ENCODE measurements around the gene GABBR2.
A peak's percentile ranks its signal among the peaks of the same experiment; 100 is the strongest.

Gene GABBR2

DNA sequence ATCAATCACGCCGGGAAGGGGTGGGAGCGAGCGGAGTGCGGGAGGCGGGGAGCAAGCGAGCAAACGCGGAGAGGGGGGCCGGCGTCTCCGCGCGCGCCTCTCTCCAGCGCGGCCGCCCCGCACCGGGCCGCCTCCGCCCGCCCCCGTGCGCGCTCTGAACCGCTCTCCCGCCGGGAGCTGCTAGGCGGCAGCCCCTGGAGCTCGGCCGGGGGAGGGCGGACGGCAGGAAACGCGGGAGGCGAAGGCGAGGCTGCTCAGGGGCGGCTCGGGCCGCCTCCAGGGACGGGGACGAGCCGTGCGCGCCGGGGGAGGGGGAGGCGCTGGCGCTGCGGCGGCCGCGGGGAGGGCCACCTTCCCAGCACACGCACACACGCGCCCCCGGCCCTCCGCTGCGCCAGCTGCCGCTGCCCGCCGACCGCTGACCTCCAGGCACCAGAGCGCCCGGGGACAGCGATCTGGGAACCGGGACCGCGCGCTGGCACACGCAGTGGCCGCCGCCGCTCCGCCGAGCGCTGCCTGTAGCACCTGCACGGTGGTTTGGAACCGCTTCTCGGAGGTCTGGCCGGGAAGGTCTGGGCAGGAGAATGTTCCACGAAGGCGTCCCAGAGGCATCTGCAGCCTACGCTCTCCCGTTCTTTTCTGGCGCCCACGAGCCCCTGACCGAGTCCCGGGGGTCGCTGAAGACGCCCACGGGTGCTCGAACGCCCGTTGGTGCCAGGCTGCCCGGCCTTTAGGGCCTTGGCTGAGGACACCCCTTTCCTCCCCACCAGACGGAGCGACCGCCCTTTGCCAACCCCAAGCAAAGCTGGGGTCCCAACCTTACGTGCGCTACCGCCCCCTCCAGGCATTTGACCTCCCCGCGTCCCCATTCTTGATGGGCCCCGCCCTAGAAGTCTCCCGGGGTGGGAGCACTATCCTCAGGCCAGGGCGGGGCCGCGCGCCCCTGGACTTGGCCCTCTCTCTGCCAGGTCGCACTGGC, at the start of gene GABBR2:
TSS of gene GABBR2 (minus strand) at position 3 of the 979 bp plus-strand sequence. CDS start 198 bp downstream, outside the sequence.
- peak; percentile 84 for DNase-seq

DNA sequence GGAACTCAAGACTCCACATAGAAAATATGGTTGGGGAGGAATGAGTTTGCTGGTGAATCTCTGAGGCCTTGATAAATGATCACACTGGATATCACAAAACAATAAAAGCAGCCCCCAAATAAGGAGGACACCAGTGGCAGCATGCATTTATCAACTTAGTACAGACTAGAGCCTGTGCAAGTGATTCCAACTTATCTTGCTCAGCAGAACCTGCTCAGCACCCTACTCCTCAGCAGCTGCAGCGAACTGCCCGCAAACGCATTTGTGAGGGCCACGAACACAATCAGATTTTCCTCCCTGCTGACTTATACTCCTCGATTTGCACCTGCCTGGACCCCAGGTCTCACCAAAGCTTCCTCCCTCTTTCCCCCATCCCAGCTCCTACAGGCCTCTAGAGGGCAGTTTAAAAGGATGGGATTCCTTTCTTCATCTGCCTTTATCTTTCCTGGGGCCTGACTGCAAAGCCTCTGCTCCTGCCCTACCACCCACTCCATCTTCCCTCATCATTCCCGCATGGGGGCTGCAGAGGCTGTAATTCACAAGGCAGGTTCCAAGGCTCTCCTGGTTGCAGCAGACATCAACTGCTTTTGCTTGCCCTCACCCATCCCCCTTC, 46.4 kb upstream of the GABBR2 start:
- no peak for DNase-seq

DNA sequence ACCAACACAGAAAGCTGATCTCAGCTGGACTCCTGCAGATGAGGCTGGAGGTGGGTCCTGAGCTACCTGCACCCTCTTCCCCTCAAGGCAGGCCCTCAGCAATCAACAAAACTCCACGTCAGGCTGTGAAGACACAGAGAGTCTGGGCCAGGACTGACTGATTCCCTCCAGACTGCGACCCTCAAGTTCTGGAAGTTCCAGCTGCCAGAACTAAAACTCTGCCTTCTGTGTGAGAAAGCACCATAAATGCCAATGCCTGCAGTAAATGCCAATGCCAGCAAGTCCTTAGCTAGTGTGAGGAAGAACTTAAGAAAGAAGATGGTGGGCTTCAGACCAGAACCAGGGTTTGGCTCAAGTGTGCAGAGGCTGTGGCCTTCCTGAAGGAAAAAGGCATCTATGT, 42.5 kb upstream of the GABBR2 start:
- no peak for DNase-seq

DNA sequence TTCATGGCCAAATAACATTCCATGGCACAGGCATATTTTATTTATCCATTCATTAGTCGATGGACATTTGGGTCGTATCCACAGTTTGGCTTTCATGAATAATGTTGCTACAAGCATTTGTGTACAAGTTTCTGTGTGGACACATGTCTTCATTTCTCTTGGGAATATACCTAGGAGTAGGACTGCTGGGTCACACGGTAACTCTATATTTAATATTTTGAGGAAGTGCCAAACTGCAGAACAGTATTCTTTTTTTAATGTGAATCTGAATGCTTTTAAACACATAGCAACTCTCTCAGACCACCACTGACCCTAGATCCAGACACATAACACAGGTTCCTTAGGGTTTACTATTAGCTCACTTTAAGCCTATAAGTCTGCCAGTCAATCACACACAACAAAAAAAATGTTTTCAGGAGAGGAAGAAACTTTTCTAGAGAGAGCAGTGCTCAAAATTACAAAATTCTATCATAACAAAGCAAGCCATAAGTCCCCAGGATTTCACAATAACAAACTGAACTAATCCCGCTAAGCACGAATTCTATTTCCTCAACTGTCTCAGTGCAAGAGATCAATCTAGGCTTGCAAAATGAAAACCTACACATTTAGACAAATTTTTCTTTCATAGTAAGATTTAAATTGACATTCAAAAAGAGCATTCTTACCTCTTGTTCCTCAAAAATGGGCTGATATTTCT, 41.8 kb upstream of the GABBR2 start:
- no peak for DNase-seq

DNA sequence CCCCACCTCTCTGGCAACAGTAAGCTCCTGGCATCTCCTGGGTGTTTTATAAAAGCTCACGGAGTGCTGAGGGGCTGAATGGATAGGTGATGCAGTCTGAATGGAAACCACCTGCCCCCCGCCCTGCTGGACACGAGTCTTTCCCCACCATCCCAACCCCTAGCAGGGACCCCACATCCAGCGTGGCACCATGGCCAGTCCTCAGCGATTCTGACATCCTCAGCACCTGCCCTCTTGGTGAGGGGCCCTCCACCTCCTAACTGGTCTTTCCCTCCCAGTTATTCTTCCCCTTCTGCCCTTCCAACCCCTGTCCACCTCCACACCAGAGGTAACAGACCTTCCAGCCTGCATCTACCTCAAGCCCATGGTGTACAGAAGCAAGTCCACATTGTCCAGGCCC, 38.7 kb upstream of the GABBR2 start:
- no peak for DNase-seq

DNA sequence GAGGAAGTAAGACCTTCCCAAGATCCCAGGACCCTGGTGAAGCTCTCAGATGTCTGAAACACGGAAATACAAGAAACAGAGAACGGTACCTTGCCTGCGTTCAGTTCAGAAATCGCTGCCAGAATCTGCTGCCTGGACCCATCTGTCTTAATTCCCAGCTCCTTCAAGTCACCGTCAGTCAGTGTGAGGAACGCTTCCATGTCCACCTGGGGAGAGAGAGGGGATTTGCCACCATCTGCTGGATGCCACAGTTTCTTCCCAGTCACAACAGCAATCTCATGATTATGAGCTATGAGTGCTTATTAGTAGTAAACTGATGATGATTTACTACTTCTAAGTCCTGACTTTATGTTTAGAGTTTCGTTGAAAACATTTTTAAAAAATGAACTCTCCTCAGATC, 36.7 kb upstream of the GABBR2 start:
- DNase-seq = no peak

DNA sequence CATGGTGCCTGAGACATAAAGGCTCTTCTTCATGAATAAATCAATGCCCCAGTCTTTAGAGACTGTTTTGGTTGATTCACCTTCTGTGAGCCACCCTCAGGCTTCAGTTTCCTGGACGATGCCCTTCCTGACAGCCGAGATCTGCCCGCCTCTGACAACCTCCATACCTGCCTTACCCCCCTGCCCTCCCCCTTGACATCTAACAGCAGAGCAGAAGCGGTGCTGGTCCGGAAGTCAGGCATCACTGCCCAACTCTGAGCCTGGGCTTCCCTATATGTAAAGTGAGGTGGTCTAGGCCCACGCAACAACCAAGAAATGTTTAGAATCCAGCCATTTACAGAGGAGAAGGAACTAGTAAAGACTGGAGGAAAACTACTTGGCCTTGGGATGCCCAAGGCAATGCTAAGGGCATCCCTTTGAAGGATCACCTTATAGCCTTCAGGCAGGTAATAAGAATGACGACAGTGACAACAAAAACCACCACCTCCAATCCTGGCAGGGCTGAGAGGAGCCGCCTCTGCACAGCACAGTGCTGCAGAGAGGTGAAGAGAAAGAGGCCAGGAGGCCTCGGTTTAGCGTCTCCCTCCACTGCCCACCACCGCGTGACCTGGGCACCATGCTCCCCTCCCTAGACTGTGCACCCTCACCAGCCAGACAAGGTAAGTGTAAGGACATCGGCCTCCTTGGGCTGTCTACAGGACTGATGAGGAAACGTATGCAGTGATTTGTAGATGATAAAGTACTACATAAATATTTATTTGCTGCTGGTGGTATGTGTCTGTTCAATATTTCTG, 35.3 kb upstream of the GABBR2 start:
- DNase-seq = no peak

DNA sequence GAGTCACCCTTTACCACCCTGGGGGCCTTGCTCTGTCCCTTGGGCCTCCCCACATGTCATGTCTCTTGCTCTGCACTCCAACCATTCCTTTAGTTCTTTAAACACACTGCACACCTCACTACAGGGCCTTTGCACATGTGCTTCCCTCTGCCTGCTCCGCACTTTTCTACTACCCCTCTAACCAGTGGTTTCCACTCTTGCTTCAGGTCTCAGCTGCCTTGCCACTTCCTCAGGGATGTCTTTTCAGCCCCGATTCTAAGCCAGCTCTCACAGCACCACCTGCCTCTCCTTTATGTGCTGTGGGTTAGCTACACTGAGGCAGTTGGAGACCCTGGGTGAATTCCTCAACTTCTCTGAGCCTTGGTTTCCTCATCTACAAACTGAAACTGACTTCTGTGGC, 34.6 kb upstream of the GABBR2 start:
- no peak for DNase-seq

DNA sequence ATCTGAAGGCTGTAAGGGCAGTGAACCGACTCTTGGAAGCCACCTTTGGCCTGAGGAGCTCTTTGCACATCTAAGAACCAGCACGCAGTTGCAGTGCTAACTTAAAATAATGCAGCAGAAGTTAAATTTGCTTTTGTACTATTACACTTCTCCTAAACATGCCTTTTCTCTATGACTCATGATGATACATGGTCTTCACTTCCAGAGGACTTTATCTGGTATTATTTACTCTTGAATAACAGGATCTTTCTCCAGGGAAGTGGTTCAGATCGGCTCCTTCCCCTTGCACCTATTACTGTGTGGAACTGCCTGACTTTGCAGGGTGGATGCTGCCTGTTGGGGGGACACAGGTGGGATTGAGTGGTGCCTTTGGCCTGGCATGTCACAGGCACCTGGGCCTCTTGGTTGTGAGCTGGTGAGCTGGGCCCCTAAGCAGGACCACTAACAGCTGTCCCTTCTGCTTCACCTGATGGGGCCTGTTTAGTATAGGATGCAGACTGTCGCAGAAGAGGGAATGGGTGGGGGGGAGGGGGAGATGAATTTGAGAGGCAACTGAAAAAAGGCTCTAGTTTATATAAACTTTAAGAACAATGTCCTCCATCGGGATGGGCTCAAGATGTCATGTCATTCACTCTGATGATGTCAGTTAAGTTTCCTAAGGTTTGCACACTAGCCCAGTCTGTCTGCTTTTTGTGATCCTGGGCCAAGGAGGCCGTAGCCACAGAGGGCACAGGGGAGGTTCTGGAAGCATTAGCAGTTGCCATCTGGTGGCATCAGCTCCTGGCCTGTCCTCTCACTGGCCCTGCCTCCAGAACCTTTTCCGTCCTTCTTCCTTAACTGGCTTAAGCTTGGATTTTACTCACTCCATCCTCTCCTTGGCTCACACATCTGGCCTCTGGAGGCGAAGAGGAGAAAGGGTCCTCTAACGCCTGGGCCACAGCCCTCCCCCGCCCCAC, 33.9 kb upstream of the GABBR2 start:
- no peak for DNase-seq

DNA sequence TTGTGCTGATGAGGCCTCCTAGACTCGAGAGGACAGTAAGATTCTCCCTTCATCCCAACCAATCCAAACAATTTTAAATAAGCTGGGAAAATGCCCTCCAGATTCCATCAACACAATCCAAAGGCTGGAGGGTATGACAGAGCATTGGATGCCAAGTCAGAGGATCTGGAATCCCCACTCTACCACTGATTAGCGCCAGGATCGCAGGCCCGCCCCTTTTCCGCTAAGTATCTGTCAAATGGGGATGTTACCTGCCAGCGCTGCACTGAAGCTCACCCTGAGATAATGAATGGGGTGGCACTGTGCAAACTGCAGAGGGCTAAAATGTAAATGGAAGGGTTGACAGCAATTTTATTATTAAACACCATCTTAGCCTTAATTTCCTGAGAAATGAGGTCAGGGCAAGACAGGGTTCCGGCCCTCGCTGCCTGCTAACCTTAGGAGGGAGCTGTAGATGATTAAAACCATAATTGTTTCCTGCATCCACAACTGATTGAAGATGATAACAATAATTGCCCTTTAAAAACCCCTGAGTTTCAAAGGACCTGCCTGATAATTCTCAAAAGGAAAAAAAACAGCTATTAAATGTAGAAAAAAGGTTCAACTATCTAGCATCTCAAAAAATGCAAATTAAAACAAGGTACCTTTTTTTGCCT, 31.6 kb upstream of the GABBR2 start:
- peak; percentile 96 for DNase-seq

DNA sequence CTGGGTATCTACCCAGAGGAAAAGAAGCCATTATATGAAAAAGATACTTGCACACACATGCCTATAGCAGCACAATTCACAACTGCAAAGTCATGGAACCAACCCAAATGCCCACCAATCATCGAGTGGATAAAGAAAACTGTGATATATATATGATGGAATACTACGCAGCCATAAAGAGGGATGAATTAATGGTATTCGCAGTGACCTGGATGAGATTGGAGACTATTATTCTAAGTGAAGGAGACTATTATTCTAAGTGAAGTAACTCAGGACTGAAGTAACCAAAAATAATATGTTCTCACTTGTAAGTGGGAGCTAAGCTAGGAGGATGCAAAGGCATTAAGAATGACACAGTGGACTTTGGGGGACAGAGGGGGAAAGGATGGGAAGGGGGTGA, 30.0 kb upstream of the GABBR2 start:
- DNase-seq = no peak

DNA sequence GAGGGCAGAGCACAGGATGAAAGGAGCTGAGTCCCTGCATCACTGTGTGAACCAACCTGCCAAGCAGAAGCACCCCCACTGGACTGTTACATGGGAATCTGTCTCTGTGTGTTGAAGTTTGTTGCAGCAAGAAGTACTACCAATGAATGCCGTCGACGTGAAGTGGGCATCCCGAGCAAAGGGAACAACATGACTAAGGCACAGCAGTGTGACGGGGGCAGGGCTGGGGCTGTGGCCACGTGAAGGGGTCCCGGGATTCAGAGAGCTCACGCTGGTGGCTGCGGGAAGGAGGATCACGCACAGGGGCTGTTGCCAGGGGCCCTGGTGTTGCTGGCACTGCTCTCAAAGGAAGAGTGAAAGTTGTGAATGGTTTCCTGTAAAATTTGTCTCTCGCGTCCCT, 27.5 kb upstream of the GABBR2 start:
- no peak for DNase-seq

DNA sequence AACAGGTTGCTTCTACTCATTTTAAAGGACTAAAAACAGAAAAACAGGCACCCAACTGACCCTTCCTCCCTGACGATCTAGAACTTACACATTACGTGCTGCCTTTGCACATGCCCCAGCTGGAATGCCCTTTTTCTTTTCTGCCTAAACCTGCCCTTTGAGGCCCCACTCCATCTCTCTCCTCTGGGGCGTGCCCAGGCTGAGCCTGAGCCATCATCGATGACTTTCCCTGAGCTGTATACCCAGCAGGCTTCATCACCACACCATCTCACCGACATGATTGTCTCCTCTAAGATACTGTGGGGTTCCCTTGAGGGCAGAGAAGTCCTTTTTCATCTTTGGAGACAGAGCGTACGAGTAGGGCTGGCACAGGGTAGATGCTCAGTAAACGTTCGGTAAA, 24.1 kb upstream of the GABBR2 start:
- no peak for DNase-seq

DNA sequence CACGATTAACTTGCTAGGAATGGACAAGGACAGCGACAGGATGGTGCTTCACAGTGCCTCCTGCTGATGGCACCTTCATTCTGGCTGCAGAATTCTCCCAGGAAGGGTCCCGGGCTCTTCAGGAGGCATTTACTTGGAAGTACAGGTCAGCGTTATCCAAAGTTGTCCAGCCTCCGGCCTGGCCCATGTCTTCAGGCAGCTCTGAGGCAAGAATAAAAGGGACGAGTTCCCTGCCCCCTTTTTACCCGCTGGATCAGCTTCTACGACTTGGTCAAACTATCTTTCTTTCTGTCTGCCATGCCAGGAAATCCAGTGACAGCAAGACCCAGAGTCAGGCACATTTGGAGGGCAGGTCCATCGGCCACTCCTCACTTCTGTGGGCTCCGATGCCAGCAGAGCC, 23.4 kb upstream of the GABBR2 start:
- no peak for DNase-seq

DNA sequence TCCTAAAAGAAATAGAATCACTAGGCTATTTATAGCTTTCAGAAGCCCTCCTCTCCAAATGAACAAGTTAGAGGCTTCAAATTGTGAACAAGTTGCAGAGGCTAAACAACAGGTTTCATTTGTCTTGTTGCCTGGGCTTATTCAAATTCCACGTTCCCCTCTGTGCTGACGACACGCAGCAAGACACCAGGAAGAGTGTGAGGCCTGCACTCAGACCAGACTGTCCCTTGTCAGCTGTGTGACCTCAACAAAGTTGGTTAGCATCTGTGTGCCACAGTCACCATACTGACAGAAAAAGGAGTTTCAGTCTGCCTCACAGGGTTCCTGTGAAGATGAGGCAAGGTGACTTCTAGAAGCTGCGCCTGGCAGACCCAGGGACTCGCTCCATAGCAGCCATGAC, 22.1 kb upstream of the GABBR2 start:
- no peak for DNase-seq

DNA sequence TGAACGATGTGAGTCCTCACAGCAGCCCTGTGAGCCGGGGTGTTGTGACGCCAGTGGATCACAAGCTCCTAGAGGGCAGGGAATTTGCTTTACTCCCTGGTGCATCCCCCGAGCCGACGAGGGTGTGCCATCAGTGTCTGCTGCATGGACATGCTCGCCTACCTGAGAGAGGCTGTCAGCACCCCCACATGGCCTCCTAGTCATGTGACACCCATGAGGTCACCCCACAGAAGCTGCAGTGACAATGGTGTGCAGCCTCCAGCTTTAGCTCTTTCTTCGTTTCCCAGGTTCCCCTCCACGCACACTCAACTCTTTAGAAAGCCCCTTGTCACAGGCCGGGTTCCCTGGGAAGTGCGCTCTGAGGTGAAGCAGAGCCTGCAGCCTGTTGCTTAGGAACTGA, 19.8 kb upstream of the GABBR2 start:
- no peak for DNase-seq

DNA sequence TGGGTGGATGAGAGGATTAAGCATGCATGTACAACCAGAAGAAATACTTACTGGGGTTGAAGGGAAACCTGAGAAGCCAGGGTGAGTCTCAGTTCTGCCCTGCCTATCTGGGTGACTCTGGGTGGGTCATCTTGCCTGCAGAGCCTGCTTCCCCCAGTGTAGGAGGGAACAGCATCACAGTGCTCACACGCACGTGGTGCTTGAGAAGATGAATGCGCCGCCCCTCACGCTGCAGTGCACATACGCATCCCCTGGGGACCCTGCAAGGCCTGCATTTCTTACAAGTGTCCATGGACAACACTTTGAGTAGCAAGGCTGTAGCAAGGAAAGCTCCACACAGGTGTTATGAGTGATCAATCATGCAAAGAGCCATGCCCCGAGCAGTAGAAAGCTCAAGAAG, 18.7 kb upstream of the GABBR2 start:
- no peak for DNase-seq

DNA sequence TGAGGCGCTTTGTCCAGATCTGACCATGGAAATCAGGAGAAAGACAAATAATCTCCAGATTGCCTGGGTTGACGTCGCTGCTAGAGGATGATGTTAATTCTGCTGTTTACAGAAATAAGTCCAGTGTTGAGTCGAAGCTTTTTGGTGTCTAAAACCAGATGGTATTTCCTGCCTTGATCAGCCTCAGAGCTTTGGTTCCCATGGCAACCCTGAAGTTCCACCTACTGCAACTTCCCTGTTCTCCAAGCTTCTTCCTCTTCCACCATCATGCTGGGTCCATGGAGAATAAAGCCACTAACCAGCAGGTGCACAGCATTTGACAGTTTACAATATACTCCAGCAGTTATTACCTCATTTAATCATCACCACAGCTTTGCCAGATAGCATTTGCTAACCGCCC, 18.0 kb upstream of the GABBR2 start:
- DNase-seq = peak; percentile 74

DNA sequence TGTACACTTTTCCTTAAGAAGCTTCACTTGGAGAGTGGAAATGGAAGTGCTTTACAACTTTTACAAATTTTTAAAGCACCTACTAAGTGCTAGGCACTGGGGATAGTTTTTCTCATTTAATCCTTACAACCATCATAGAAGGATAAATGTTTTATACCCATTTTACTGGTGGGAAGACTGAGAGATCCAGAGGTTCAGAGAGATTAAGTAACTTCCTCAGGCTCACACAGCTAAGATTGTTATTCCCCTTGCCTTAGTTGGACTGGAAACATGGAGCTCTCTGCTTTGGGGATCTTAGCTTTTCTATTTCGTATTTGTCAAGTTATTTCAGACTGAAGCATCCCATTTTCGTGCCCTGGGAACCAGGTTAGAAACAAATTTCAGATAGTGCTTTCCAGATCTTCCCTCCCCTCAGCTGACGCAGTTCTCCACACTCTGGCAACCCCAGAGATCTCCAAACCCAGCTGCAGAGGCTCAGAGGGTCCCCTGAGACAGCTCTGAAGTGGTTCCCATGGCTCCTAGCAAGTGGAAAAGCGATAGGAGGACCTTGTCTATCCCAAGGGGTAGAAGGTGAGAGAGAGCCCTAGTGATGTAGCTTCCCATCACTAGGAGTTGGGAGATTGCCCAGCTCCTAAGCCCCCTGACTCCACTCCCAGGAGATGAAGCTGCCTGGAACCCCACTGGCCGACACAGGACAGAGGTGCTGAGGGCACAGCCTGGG, 16.2 kb upstream of the GABBR2 start:
- DNase-seq = no peak

DNA sequence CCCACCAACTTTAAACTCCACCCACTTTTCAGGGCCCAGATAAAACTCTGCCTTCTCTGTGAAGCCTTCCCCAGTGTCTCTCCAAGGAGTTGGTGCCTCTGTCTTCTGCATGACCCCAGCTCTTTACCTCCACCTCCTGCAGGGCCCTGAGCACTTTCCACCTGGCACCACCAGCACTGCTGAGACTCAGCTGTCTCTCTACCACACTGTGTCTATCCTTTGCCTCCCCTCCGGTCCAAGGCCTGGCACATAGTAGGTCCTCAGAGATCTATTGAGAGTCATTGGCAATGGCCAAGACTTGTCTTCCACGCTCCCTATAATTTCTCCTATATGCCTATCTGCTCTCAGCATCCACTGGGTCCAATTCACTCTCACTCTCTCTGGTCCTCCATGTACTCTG, 12.9 kb upstream of the GABBR2 start:
- DNase-seq = no peak

DNA sequence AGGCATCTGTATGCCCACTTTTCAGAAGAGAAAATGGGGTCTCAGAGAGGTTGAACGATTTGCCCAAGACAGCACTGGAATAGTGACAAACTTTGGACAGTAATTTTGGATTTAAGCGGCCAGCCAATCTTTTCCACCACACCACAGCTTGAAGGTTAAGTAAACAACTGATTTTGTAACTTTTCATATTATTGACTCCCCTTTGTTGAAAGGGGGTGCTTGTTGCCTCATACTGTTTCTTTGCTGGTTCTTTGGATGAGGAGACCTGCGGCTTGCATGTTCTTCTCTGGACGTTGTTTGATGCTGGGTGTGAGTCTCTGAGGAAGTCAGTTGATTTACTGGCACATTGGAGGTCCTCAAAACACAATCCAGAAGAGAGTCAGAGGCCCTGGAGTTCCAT, 11.7 kb upstream of the GABBR2 start:
- no peak for DNase-seq

Data from NCI-H69 (cell line).